ENCODE measurements around the gene ARHGAP31. TPM values are rescaled to one million over a fixed set of nuclear protein-coding genes. Genes with fewer than 3 reads are reported as not detected.
"Not testable (repeated sequence)": the region's sequence is repeated elsewhere in the genome, so short reads cannot be mapped to it uniquely, and the experiment has no call there.

ARHGAP31 gene
- total RNA-seq: 85.6 TPM

GRCh38 chr3:119293871-119294695 is at the start of gene ARHGAP31:
Gene ARHGAP31 (plus strand): TSS chr3:119294383. CDS start chr3:119294905, 522 bp downstream.
- DNase-seq (ENCODE audit: low spot score) (peak; percentile 78), ATAC-seq (peak; percentile 75)
- intact Hi-C loops (cut with DNase I): no loop called here

DNA sequence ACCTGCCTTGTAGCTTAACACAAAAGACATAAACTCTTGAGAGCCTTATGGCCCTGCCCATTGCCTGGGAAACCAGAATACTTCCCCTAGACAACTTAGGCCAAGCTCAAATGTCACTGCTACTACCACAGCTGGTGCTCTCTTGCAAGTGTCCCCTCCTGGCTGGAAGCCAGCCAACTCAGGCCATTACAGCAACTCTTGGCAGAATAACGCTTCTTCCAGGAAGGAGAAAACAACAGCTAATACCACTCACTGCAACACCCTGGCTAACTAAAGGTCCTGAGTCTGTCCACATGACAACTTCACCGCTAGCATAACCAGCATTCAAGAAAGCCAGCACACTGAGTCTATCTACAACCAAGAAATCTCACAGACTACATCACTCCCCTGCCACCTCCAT is 48.4 kb upstream of the ARHGAP31 start:
- ATAC-seq (no peak), DNase-seq (ENCODE audit: low spot score) (no peak)
- intact Hi-C loops (cut with DNase I): no loop called here

GRCh38 chr3:119255214-119255613 is 39.0 kb upstream of the ARHGAP31 start:
- no peak for ATAC-seq
- intact Hi-C loops (cut with DNase I): no loop called here
- DNase-seq (ENCODE audit: low spot score): no peak

- ATAC-seq (no peak), DNase-seq (ENCODE audit: low spot score) (no peak)
- intact Hi-C loops (cut with DNase I): no loop called here
Observed at GRCh38 chr3:119257111-119257510, 37.1 kb upstream of the ARHGAP31 start.

DNA sequence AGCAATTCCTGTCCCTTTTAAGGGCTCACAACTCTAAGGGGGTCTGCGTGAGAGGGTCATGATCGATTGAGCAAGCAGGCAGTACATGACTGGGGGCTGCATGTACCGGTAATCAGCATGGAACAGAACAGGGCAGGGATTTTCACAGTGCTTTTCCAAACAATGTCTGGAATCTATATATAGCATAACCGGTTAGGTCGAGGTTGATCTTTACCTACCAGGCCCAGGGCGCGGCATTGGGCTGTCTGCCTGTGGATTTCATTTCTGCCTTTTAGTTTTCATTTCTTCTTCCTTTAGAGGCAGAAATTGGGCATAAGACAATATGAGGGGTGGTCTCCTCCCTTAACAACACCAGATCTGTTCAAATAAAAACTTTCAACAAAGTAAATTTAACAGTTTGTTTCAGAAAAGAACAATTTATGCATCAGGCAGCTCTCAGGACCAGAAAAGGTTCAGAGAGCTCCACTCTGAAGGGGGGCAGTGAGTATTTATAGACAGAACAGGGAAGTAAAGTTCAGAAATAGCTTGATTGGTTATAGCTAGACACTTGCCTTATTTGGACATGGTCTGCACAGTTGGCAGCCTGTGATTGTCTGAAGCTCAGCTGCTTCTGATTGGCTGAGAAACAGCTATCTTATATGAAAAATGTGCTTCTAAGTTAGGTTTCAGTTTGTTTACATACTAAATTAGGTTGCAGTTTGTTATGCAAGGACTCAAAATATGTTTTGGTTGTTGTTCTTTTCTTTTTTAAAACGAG is 36.4 kb upstream of the ARHGAP31 start:
- no peak for ATAC-seq
- intact Hi-C loops (cut with DNase I): no loop called here
- no peak for DNase-seq (ENCODE audit: low spot score)

- intact Hi-C loops (cut with DNase I): no loop called here
- ATAC-seq (peak; percentile 58), DNase-seq (ENCODE audit: low spot score) (no peak)
Observed at GRCh38 chr3:119258915-119259314, 35.3 kb upstream of the ARHGAP31 start.

DNA sequence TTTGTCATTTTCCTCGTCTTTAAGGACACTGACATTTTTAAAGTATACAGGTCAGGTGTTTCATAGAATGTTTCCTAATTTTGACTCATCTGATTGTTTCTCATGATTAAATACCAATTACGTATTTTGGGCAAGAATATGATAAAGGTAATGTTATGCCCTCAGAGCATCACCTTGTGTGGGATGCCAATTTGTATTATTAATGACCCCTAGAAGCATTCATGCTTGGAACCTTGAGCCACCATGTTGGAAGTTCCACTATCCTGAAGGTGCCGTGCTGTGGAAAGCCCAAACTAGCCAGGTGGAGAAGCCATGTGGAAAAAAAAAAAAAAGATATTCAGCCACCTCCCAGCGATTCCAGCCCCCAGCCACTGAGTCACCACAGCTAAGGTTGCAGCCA is 34.4 kb upstream of the ARHGAP31 start:
- no peak for ATAC-seq

GRCh38 chr3:119261055-119261454 is 33.1 kb upstream of the ARHGAP31 start:
- no peak for DNase-seq (ENCODE audit: low spot score)
- no peak for ATAC-seq
- intact Hi-C loops (cut with DNase I): no loop called here

More for the DNA sequence above, 34.4 kb upstream of the ARHGAP31 start:
- intact Hi-C loops (cut with DNase I): no loop called here
- DNase-seq (ENCODE audit: low spot score): no peak

DNA sequence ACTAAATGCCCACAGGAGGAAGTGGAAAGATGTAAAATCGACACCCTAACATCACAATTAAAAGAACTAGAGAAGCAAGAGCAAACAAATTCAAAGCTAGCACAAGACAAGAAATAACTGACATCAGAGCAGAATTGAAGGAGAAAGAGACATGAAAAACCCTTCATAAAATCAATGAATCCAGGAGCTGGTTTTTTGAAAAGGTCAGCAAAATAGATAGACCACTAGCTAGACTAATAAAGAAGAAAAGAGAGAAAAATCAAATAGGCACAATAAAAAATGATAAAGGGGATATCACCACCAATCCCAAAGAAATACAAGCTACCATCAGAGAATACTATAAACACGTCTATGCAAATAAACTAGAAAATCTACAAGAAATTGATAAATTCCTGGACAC is 24.0 kb upstream of the ARHGAP31 start:
- intact Hi-C loops (cut with DNase I): loop anchor here (10.0 kb wide), 1 partner anchor 195 kb away; the partner anchor contains the start of genes POGLUT1 and TMEM39A
- DNase-seq (ENCODE audit: low spot score); ATAC-seq: not testable (repeated sequence)

- DNase-seq (ENCODE audit: low spot score) (no peak), ATAC-seq (no peak)
- intact Hi-C loops (cut with DNase I): loop anchor here (10.0 kb wide), 1 partner anchor 188 kb away; the partner anchor contains the start of genes POGLUT1 and TMEM39A
Observed at GRCh38 chr3:119276680-119277079, 17.5 kb upstream of the ARHGAP31 start.

- DNase-seq (ENCODE audit: low spot score) (no peak), ATAC-seq (peak; percentile 73)
- intact Hi-C loops (cut with DNase I): loop anchor here (10.0 kb wide), 1 partner anchor 186 kb away; the partner anchor contains the start of genes POGLUT1 and TMEM39A
Observed at GRCh38 chr3:119279101-119279554, 15.1 kb upstream of the ARHGAP31 start.

GRCh38 chr3:119279584-119280243 is 14.5 kb upstream of the ARHGAP31 start:
- no peak for DNase-seq (ENCODE audit: low spot score)
- ATAC-seq: peak; percentile 33
- intact Hi-C loops (cut with DNase I): loop anchor here (10.0 kb wide), 1 partner anchor 185 kb away; the partner anchor contains the start of genes POGLUT1 and TMEM39A

GRCh38 chr3:119288669-119289403 is 5.3 kb upstream of the ARHGAP31 start:
- ATAC-seq (no peak), DNase-seq (ENCODE audit: low spot score) (no peak)
- intact Hi-C loops (cut with DNase I): no loop called here

- no peak for DNase-seq (ENCODE audit: low spot score)
- ATAC-seq: no peak
- intact Hi-C loops (cut with DNase I): no loop called here
Observed at GRCh38 chr3:119289404-119289770, 4.8 kb upstream of the ARHGAP31 start.

- intact Hi-C loops (cut with DNase I): no loop called here
- ATAC-seq (no peak), DNase-seq (ENCODE audit: low spot score) (no peak)
Observed at GRCh38 chr3:119290613-119291012, 3.6 kb upstream of the ARHGAP31 start.

GRCh38 chr3:119291062-119291700 is 3.0 kb upstream of the ARHGAP31 start:
- no peak for ATAC-seq
- intact Hi-C loops (cut with DNase I): no loop called here
- DNase-seq (ENCODE audit: low spot score): no peak

GRCh38 chr3:119292666-119293065 is 1.5 kb upstream of the ARHGAP31 start:
- intact Hi-C loops (cut with DNase I): no loop called here
- no peak for ATAC-seq
- no peak for DNase-seq (ENCODE audit: low spot score)

All from sciatic nerve (tissue), 2 donors.